B cell (primary cell): Measurements from ENCODE around the gene IFT43. TPM values are rescaled to one million over a fixed set of nuclear protein-coding genes. Genes with fewer than 3 reads are reported as not detected.

ENCODE experiments used
- ATAC-seq: fragments of 200-7000 bp; cut with Tn5 transposase; one replicate; pipeline ENCODE4 v1.10.0; 2021; ENCODE audit warnings: low read depth, mild to moderate bottlenecking, moderate number of reproducible peaks, moderate library complexity
- CTCF ChIA-PET: fragments of 350-600 bp; sonication (Branson Sonifier 250); formaldehyde crosslinking; loops from one replicate; lab custom pipeline; 2021; ENCODE audit warnings: antibody characterized with exemption, inconsistent platforms; lab: Charles Lee
- POLR2A ChIA-PET: fragments of 350-600 bp; sonication (Branson Sonifier 250); formaldehyde crosslinking; loops from one replicate; lab custom pipeline; 2021; ENCODE audit warnings: antibody characterized with exemption; lab: Charles Lee
- DNase-seq: peaks from one replicate; pipeline ENCODE4 v3.0.0; 2013
- H2AFZ ChIP-seq: 2 replicates; pipeline ENCODE4 v1.6.1; 2012; ENCODE audit warnings: mild to moderate bottlenecking, low read depth, low read length; ENCODE audit not compliant: insufficient read depth, poor library complexity, severe bottlenecking
- H3K27ac ChIP-seq, 2 donors: 1 replicate in 1 of 2; 2 replicates in 1 of 2; pipeline ENCODE4 v1.5.1; 2012 to 2013; ENCODE audit warnings: low read length in 2 of 2, mild to moderate bottlenecking in 2 of 2, moderate library complexity in 1 of 2
- H3K27me3 ChIP-seq, 4 experiments: fragments of 200-600 bp in 1 of 4; sonication (generic) in 1 of 4; replicated peaks in 1 of 4; 1 replicate in 2 of 4; 2 replicates in 2 of 4; pipeline versions ENCODE4 v1.6.1 to v1.7.0; 2013 to 2016; ENCODE audit warnings: low read length in 3 of 4, mild to moderate bottlenecking in 2 of 4, mixed read lengths in 1 of 4, moderate library complexity in 1 of 4; ENCODE audit not compliant: insufficient read depth in 4 of 4, control insufficient read depth in 3 of 4; ENCODE audit errors: control extremely low read depth in 1 of 4
- H3K36me3 ChIP-seq, 2 experiments: replicated peaks in 1 of 2; 1 replicate in 1 of 2; 2 replicates in 1 of 2; pipeline versions ENCODE4 v1.6.1 to v1.7.1; 2013; ENCODE audit warnings: low read length in 1 of 2; ENCODE audit not compliant: insufficient read depth in 2 of 2, control insufficient read depth in 1 of 2; ENCODE audit errors: control extremely low read depth in 1 of 2, extremely low read depth in 1 of 2
- H3K4me1 ChIP-seq, 2 donors: fragments of 200-600 bp in 1 of 2; sonication (generic) in 1 of 2; 1 replicate in 1 of 2; 2 replicates in 1 of 2; pipeline versions ENCODE4 v1.5.1 to v1.6.1; 2013 to 2017; ENCODE audit warnings: low read length in 2 of 2; ENCODE audit not compliant: control insufficient read depth in 2 of 2, insufficient read depth in 2 of 2
- H3K4me2 ChIP-seq: replicated peaks from 2 replicates; pipeline ENCODE3; 2012; ENCODE audit warnings: mild to moderate bottlenecking, low read depth, low read length; ENCODE audit not compliant: poor library complexity, severe bottlenecking
- H3K4me3 ChIP-seq, 5 experiments: fragments of 200-600 bp in 1 of 5; sonication (generic) in 1 of 5; 1 replicate in 3 of 5; 2 replicates in 2 of 5; pipeline versions ENCODE4 v1.5.1 to v1.7.0; 2011 to 2016; ENCODE audit warnings: low read length in 4 of 5, mild to moderate bottlenecking in 4 of 5, low read depth in 2 of 5, control low read depth in 1 of 5, moderate library complexity in 1 of 5; ENCODE audit not compliant: insufficient read depth in 1 of 5; ENCODE audit errors: control extremely low read depth in 1 of 5, extremely low read depth in 1 of 5
- H3K79me2 ChIP-seq: fragments of 200-600 bp; sonication (generic); one replicate; pipeline ENCODE4 v1.6.0; 2016; ENCODE audit warnings: low read length; ENCODE audit not compliant: control insufficient read depth, insufficient read depth
- H3K9ac ChIP-seq: fragments of 200-600 bp; sonication (generic); 2 replicates; pipeline ENCODE4 v1.6.1; 2017; ENCODE audit warnings: mild to moderate bottlenecking, low read length, moderate library complexity
- H3K9me3 ChIP-seq, 3 donors: one replicate each; pipeline versions ENCODE4 v1.6.1 to v1.7.1; 2013; ENCODE audit warnings: low read length in 2 of 3; ENCODE audit not compliant: control insufficient read depth in 2 of 3, insufficient read depth in 1 of 3; ENCODE audit errors: control extremely low read depth in 1 of 3
- H4K20me1 ChIP-seq: 2 replicates; pipeline ENCODE4 v1.6.0; 2012; ENCODE audit warnings: mild to moderate bottlenecking, low read length; ENCODE audit not compliant: insufficient read depth, control insufficient read depth, poor library complexity, severe bottlenecking
- H3K27ac Mint-ChIP-seq: one replicate; pipeline ENCODE4 v1.8.0; 2021; ENCODE audit warnings: mixed read lengths
- H3K27me3 Mint-ChIP-seq: one replicate; pipeline ENCODE4 v1.8.0; 2021; ENCODE audit warnings: mixed read lengths
- H3K4me1 Mint-ChIP-seq: one replicate; pipeline ENCODE4 v1.8.0; 2021; ENCODE audit warnings: mixed read lengths
- H3K4me3 Mint-ChIP-seq: one replicate; pipeline ENCODE4 v1.8.0; 2021; ENCODE audit warnings: mixed read lengths
- H3K9me3 Mint-ChIP-seq: one replicate; pipeline ENCODE4 v1.8.0; 2022; ENCODE audit warnings: mixed read lengths; ENCODE audit not compliant: insufficient read depth
- CTCF ChIP-seq: fragments of 200-600 bp; IDR thresholded peaks from one replicate; pipeline ENCODE4 v1.8.0; 2022; ENCODE audit warnings: antibody characterized with exemption, mild to moderate bottlenecking
- EZH2 ChIP-seq: IDR thresholded peaks from 2 replicates; pipeline ENCODE4 v1.6.1; 2012; ENCODE audit warnings: borderline replicate concordance, low read depth, mild to moderate bottlenecking, moderate library complexity, low read length; ENCODE audit not compliant: insufficient read depth, poor library complexity, severe bottlenecking
- WGBS: methylation state at CpG from one replicate; pipeline ENCODE4 v1.1.5; 2013; ENCODE audit warnings: missing lambda C conversion rate; ENCODE audit not compliant: insufficient coverage; 5-methylcytosine and 5-hydroxymethylcytosine counted together
- intact Hi-C: fragments of 100-400 bp; cut with micrococcal nuclease; formaldehyde crosslinking; loops from one replicate; pipeline ENCODE4 v1.10.0; 2022
- polyA plus RNA-seq: library from polyadenylated mRNA; depleted of rRNA; stranded (reverse); fragments of >200 nt; gene quantifications from 2 replicates; pipeline ENCODE4 v1.2.3, GENCODE V29; 2012
- total RNA-seq, 2 donors: library from RNA; stranded (reverse); fragments of 120-200 nt in 1 of 2; gene quantifications; 1 replicate in 1 of 2; 2 replicates in 1 of 2; pipeline versions ENCODE4 v1.2.3 to v1.2.4, GENCODE V29; 2013 to 2022

Gene IFT43
- total and polyA plus RNA-seq, 2 donors (not counting 1 experiment from before 2014, with no cell fraction given): 14.7 to 21.5 TPM

- Histone ChIP-seq H4K20me1 (no peaks in the 10 kb centered on the region), H2AFZ (no peak overlapping the region), H3K9ac (no peak overlapping the region), H3K79me2 (no peaks in the 10 kb centered on the region), H3K27ac (no peak overlapping the region), H3K9me3 (peaks cover 0 to 9% (median 0%) of the 10 kb centered on the region in 3 donors), H3K27me3 (peaks cover 0 to 14% (median 2%) of the 10 kb centered on the region in 4 experiments), H3K4me2 (no peak overlapping the region), H3K4me1 (no peaks in the 10 kb centered on the region), H3K4me3 (no peak overlapping the region), H3K36me3 (no peaks in the 10 kb centered on the region)
- Mint-ChIP-seq H3K27me3 (peaks cover 30% of the 10 kb centered on the region), H3K4me1 (no peaks in the 10 kb centered on the region), H3K4me3 (no peak overlapping the region), H3K9me3 (no peaks in the 10 kb centered on the region), H3K27ac (no peak overlapping the region)
- CTCF ChIA-PET: interaction anchor here (1.8 kb wide), 1 partner anchor 10 kb away, joined by 4 read pairs; no protein-coding TSS in a partner anchor
- ATAC-seq (no peak), DNase-seq (no peak)
- WGBS: 76% methylated on average over 18 of the region's 22 CpGs
- POLR2A ChIA-PET: no interaction called here
- TF ChIP-seq EZH2 (no peak), CTCF (no peak)
- intact Hi-C loops: no loop called here
These were observed 127.5 kb downstream of the IFT43 start for GRCh38 chr14:76112889-76113624.

- Histone ChIP-seq H3K79me2 (no peaks in the 10 kb centered on the region), H3K27ac (no peak overlapping the region), H3K9ac (no peak overlapping the region), H4K20me1 (no peaks in the 10 kb centered on the region), H3K9me3 (peaks cover 0 to 9% (median 0%) of the 10 kb centered on the region in 3 donors), H3K27me3 (peaks cover 0 to 14% (median 2%) of the 10 kb centered on the region in 4 experiments), H2AFZ (no peak overlapping the region), H3K4me2 (no peak overlapping the region), H3K4me3 (no peak overlapping the region), H3K36me3 (no peaks in the 10 kb centered on the region), H3K4me1 (no peaks in the 10 kb centered on the region)
- TF ChIP-seq CTCF (no peak), EZH2 (no peak)
- no peak for ATAC-seq
- intact Hi-C loops: no loop called here
- ChIA-PET POLR2A (no interaction called here), CTCF (no interaction called here)
- Mint-ChIP-seq H3K9me3 (no peaks in the 10 kb centered on the region), H3K27me3 (peaks cover 27% of the 10 kb centered on the region), H3K4me3 (no peak overlapping the region), H3K4me1 (no peaks in the 10 kb centered on the region), H3K27ac (no peak overlapping the region)
- WGBS: 43% methylated on average over 3 of the region's 8 CpGs
- no peak for DNase-seq
These were observed 128.1 kb downstream of the IFT43 start for GRCh38 chr14:76113691-76114090.
